Esophagus muscularis mucosa (tissue), 3 donors: ENCODE measurements around the gene PLPPR3.

Source experiments
- CTCF ChIP-seq, 3 experiments: fragments of 200-600 bp in 2 of 3; fragments of 450-650 bp in 1 of 3; sonication (generic) in 2 of 3; IDR thresholded peaks; one replicate each; pipeline ENCODE4 v1.5.1; 2017 to 2019; ENCODE audit warnings: antibody characterized with exemption in 3 of 3, mild to moderate bottlenecking in 2 of 3, moderate library complexity in 1 of 3
- POLR2A ChIP-seq: fragments of 450-650 bp; IDR thresholded peaks from one replicate; pipeline ENCODE4 v1.6.1; 2017; ENCODE audit warnings: antibody characterized with exemption, moderate library complexity, mild to moderate bottlenecking, low read depth

GRCh38 chr19:825897-826644 is 4.3 kb upstream of the PLPPR3 start:
- TF ChIP-seq CTCF (IDR thresholded peaks at IDR 0.05) (no peak), POLR2A (no peak)
